ENCODE measurements around the gene OOSP1.

DNA sequence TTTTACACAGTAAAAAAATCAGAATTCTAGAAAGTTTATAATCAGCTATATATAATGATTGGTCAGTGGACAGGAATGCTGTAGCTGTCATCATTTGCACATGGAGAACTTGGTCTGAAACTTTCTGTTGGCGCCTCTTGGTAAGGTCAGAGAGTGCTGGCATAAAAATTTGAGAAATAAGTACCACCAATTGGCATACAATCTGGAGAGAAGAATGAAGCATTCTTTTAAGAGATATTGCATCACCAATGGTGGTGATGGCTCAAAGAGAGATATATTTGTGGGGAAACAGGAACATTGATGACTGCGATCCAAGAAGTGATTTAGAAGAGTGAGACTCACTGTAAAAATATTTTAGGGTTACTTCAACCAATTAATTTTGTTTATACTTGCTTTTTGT, 19.8 kb upstream of the OOSP1 start:
- TF ChIP-seq, protein P1, sequence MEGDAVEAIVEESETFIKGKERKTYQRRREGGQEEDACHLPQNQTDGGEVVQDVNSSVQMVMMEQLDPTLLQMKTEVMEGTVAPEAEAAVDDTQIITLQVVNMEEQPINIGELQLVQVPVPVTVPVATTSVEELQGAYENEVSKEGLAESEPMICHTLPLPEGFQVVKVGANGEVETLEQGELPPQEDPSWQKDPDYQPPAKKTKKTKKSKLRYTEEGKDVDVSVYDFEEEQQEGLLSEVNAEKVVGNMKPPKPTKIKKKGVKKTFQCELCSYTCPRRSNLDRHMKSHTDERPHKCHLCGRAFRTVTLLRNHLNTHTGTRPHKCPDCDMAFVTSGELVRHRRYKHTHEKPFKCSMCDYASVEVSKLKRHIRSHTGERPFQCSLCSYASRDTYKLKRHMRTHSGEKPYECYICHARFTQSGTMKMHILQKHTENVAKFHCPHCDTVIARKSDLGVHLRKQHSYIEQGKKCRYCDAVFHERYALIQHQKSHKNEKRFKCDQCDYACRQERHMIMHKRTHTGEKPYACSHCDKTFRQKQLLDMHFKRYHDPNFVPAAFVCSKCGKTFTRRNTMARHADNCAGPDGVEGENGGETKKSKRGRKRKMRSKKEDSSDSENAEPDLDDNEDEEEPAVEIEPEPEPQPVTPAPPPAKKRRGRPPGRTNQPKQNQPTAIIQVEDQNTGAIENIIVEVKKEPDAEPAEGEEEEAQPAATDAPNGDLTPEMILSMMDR (conservative IDR thresholded peaks at IDR 0.05): no peak
- no peak for TF ChIP-seq ZFX (IDR thresholded peaks at IDR 0.05)

All from C4-2B (cell line).